Measurements from ENCODE around the gene TRABD. TPM values are rescaled to one million over a fixed set of nuclear protein-coding genes. Genes with fewer than 3 reads are reported as not detected.

The TRABD gene
- total RNA-seq, 2 experiments from 2014 or later = 184 to 193 TPM

- H3K9me3 Mint-ChIP-seq = no peaks in the 10 kb centered on the region
- no peaks in the 10 kb centered on the region for H3K27me3 ChIP-seq (ENCODE audit: control insufficient read depth in 1 of 2, insufficient read depth in 2 of 2, low read length in 2 of 2)
- DNase-seq = no peak
- no peak for ATAC-seq (ENCODE audit: poor library complexity)
- ChIA-PET POLR2A (interaction anchor here (1.2 kb wide), 1 partner anchor 33 kb away, joined by 5 read pairs; the partner anchor contains the start of gene TUBGCP6), CTCF (interaction anchor here (1.4 kb wide), 1 partner anchor 62 kb away, joined by 6 read pairs; no protein-coding TSS in a partner anchor)
- H3K27ac Mint-ChIP-seq = no peak overlapping the region
- no peak overlapping the region for H3K4me3 Mint-ChIP-seq
- intact Hi-C loops (cut with DNase I, micrococcal nuclease) = no loop called here
- no peak for TF ChIP-seq CTCF (IDR thresholded peaks at IDR 0.05)
- H3K27ac ChIP-seq (ENCODE audit: low read depth in 1 of 2, low read length in 2 of 2) = no peak overlapping the region
- H3K9me3 ChIP-seq (ENCODE audit: control insufficient read depth in 1 of 2, insufficient read depth in 1 of 2, low read length in 2 of 2) = no peaks in the 10 kb centered on the region
- H3K4me1 ChIP-seq (ENCODE audit: insufficient read depth, low read length) = peaks cover 20% of the 10 kb centered on the region
- peaks cover 61% of the 10 kb centered on the region for H3K36me3 Mint-ChIP-seq (ENCODE audit: low read depth)
- H3K4me1 Mint-ChIP-seq (ENCODE audit: low read depth) = peaks cover 21% of the 10 kb centered on the region
- no peaks in the 10 kb centered on the region for H3K27me3 Mint-ChIP-seq
- H3K4me3 ChIP-seq (ENCODE audit: low read length) = no peak overlapping the region
- H3K36me3 ChIP-seq (ENCODE audit: insufficient read depth, low read length) = peaks cover 71% of the 10 kb centered on the region
These were observed 25.4 kb downstream of the TRABD start for GRCh38 chr22:50211147-50211546.

GRCh38 chr22:50213263-50213662 is 27.6 kb downstream of the TRABD start:
- H3K36me3 Mint-ChIP-seq (ENCODE audit: low read depth) = peaks cover 63% of the 10 kb centered on the region
- intact Hi-C loops (cut with DNase I, micrococcal nuclease) = no loop called here

GRCh38 chr22:50215297-50216054 is 29.8 kb downstream of the TRABD start:
- CTCF ChIA-PET = interaction anchor here (1.2 kb wide), 1 partner anchor 67 kb away, joined by 3 read pairs; no protein-coding TSS in a partner anchor
- H3K4me3 ChIP-seq (ENCODE audit: low read length) = no peak overlapping the region
- H3K4me1 ChIP-seq (ENCODE audit: insufficient read depth, low read length) = peaks cover 2% of the 10 kb centered on the region
- H3K36me3 Mint-ChIP-seq (ENCODE audit: low read depth) = peaks cover 77% of the 10 kb centered on the region
- ATAC-seq (ENCODE audit: poor library complexity) = no peak
- H3K4me1 Mint-ChIP-seq (ENCODE audit: low read depth) = peaks cover 15% of the 10 kb centered on the region
- no peaks in the 10 kb centered on the region for H3K27me3 ChIP-seq (ENCODE audit: control insufficient read depth in 1 of 2, insufficient read depth in 2 of 2, low read length in 2 of 2)
- H3K4me3 Mint-ChIP-seq = no peak overlapping the region
- no peaks in the 10 kb centered on the region for H3K9me3 Mint-ChIP-seq
- H3K27ac Mint-ChIP-seq = peak overlapping the region; percentile 35
- DNase-seq = peak in 1 of 14 experiments; percentile 32
- no peaks in the 10 kb centered on the region for H3K27me3 Mint-ChIP-seq
- peaks cover 72% of the 10 kb centered on the region for H3K36me3 ChIP-seq (ENCODE audit: insufficient read depth, low read length)
- POLR2A ChIA-PET = interaction anchor here (0.9 kb wide), 1 partner anchor 24 kb away, joined by 3 read pairs; no protein-coding TSS in a partner anchor
- intact Hi-C loops (cut with DNase I, micrococcal nuclease) = no loop called here
- H3K27ac ChIP-seq (ENCODE audit: low read depth in 1 of 2, low read length in 2 of 2) = no peak overlapping the region
- no peak for TF ChIP-seq CTCF (IDR thresholded peaks at IDR 0.05)
- H3K9me3 ChIP-seq (ENCODE audit: control insufficient read depth in 1 of 2, insufficient read depth in 1 of 2, low read length in 2 of 2) = no peaks in the 10 kb centered on the region

More at GRCh38 chr22:50213263-50213662, 27.6 kb downstream of the TRABD start:
- H3K4me1 Mint-ChIP-seq (ENCODE audit: low read depth) = peaks cover 21% of the 10 kb centered on the region
- H3K27ac Mint-ChIP-seq = peak overlapping the region; percentile 39
- H3K27me3 Mint-ChIP-seq = no peaks in the 10 kb centered on the region
- H3K36me3 ChIP-seq (ENCODE audit: insufficient read depth, low read length) = peaks cover 71% of the 10 kb centered on the region
- H3K27ac ChIP-seq (ENCODE audit: low read depth in 1 of 2, low read length in 2 of 2) = no peak overlapping the region
- H3K9me3 ChIP-seq (ENCODE audit: control insufficient read depth in 1 of 2, insufficient read depth in 1 of 2, low read length in 2 of 2) = no peaks in the 10 kb centered on the region
- H3K4me3 Mint-ChIP-seq = no peak overlapping the region
- H3K4me1 ChIP-seq (ENCODE audit: insufficient read depth, low read length) = peaks cover 18% of the 10 kb centered on the region
- no peak for TF ChIP-seq CTCF (IDR thresholded peaks at IDR 0.05)
- DNase-seq (no peak), ATAC-seq (ENCODE audit: poor library complexity) (no peak)
- ChIA-PET POLR2A (no interaction called here), CTCF (interaction anchor here (1.2 kb wide), 1 partner anchor 64 kb away, joined by 3 read pairs; no protein-coding TSS in a partner anchor)
- H3K9me3 Mint-ChIP-seq = no peaks in the 10 kb centered on the region
- H3K27me3 ChIP-seq (ENCODE audit: control insufficient read depth in 1 of 2, insufficient read depth in 2 of 2, low read length in 2 of 2) = no peaks in the 10 kb centered on the region
- H3K4me3 ChIP-seq (ENCODE audit: low read length) = no peak overlapping the region
